Superior temporal gyrus (tissue), 1 donor: ENCODE measurements around the gene MITF.

Source experiments
- DNase-seq: peaks from one replicate; pipeline ENCODE4 v3.0.0-alpha.2; 2016; ENCODE audit errors: extremely low spot score

The MITF gene

DNA sequence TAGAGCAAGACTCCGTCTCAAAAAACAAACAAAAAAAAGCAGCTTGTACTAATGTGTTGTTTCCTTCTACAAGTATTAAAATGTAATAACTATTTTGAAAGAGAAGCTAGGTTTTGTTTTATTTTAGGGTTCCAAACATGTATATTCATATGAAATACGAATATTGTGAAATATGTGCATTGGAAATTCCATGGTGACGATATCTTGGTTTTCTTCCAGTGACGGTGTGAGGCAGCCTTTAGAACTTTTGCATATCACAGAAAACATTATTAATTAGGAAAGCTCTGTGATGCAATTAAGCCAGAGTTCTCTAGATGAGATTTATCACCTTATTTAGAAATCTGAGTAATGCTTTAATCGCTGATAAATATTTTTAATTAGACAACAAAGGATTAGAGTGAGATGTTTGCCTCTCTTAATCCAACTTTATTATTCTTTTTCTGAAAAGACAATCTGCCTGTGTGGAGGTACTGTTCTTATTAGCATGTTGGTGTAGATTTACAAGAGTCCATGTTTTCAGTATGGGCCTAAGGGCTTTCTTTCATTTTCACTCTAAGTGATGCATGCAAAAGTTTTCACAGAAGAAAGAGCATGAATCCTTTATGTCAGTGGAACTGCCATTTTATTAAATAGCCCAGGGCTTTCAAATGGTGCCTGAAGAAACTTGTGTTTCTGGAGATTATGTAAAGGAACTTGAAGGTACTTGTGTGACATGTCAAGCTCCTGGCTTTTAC lies 222.6 kb downstream of the MITF start:
- DNase-seq, result no peak

DNA sequence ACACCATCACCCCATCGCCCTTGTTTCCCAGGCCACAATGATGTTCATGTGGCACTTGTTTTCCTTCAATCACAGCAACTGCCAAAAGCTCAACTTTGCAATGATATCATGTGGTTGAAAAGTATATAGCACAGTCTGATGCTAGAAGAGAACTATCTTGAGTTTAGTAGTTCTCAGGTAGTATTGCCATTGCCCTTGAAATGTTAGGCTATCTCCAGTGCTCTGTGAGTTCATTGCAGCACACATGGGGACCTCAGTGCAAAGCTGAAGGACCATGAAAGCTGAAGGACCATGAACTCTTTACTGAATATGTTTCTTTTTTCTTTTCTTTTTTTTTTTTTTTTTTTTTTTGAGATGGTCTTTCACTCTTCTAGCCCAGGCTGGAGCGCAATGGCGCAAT lies 224.4 kb downstream of the MITF start:
- no peak for DNase-seq

DNA sequence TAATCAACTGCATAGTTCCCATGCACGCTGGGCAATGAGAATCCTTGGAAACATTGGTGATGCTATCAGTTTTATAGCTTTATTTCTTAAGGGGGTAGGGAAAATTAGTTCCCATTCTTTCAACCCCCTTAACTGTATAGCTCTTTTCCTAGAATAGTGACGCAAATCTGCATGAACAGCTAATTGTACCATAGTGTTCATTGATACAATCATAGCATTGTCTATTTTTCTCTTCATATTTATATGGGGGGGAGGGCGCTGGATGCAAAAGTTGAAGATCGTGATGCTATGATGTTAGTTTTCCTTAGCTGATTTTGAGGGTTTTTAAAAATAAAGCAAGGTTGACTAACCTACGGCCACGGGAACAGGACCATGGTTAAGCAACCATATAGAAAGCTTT lies 227.9 kb downstream of the MITF start:
- peak; percentile 74 for DNase-seq

GRCh38 chr3:69970827-69971226 lies 231.6 kb downstream of the MITF start:
- DNase-seq, result no peak

- DNase-seq, result no peak
Measured at GRCh38 chr3:69972672-69973071, 233.4 kb downstream of the MITF start.

- DNase-seq, result no peak
Measured at GRCh38 chr3:69976021-69976420, 236.8 kb downstream of the MITF start.

GRCh38 chr3:69983546-69984265 lies 244.4 kb downstream of the MITF start:
- DNase-seq, result no peak

GRCh38 chr3:69985266-69985665 lies 246.0 kb downstream of the MITF start:
- no peak for DNase-seq

- no peak for DNase-seq
Measured at GRCh38 chr3:69986419-69986818, 247.2 kb downstream of the MITF start.

DNA sequence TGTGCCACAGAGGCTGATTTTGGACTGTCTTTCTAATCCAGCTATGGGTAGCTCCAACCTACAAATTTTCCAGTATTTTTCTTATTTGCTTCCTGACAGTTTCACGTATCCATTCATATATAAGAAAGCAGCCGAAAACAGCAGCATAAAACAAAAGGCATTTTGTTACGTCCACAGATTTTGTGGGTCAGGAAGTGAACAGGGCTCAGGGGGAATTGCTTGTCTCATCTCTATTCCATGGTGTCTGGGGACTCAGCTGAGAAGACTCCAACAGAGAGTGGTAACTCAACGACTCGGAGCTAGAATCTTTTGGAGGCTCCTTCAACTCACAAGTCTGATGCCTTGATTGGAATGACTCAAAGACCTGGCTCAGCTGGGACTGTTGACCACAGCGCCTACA lies 248.6 kb downstream of the MITF start:
- DNase-seq, result no peak

DNA sequence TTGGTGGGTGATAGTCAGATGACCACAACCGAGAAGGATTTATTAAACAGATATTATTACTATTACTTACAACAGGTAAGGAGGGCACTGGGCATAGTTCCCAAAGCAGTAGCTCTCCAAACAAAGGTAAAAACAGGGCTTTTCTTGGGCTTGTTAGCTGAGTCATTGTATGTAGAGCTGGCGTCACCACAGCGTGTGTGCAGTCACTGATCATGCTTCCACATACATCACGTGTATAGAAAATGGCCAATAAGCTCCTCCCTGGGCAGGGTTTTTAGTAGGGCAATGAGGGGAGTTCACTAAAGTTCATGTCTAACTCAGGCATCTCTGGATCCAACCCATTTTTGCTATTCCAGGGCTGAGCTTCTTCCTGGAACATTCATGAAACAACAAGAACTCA lies 254.5 kb downstream of the MITF start:
- DNase-seq, result no peak

- DNase-seq, result no peak
Measured at GRCh38 chr3:69994919-69995318, 255.7 kb downstream of the MITF start.

DNA sequence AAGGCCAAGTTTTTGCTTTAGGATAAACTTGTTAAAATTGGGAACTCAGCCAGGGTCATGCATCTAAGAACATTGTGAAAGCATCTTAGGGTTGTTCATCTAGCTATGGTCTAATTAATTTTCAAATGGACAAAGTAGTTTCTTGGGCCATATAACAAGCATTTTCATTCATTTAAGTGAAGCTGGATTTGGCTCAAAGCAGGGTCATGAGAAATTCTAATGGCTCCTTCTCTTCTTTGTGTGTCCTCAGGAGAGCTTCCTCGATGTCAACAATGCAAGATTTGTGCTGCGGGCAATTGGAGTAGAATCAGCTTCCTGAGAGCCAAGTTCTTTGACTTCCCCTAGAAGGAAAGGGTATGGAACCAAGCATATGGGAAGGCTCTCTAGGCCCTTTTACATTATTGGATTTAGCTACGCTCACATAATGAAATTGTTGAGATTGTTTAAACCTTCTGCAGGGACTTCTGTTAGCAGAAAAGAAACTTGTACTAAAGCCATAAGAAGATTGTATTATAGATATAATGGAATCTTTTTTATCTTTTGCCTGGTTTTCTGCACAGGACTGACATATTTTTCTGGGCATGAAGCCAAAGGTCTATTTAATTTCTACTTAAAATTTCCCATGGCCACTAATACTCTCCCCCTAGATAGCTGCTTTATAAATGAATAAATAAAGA lies 258.5 kb downstream of the MITF start:
- peak; percentile 72 for DNase-seq

- DNase-seq, result peak; percentile 82
Measured at GRCh38 chr3:69998759-69999139, 259.5 kb downstream of the MITF start.

DNA sequence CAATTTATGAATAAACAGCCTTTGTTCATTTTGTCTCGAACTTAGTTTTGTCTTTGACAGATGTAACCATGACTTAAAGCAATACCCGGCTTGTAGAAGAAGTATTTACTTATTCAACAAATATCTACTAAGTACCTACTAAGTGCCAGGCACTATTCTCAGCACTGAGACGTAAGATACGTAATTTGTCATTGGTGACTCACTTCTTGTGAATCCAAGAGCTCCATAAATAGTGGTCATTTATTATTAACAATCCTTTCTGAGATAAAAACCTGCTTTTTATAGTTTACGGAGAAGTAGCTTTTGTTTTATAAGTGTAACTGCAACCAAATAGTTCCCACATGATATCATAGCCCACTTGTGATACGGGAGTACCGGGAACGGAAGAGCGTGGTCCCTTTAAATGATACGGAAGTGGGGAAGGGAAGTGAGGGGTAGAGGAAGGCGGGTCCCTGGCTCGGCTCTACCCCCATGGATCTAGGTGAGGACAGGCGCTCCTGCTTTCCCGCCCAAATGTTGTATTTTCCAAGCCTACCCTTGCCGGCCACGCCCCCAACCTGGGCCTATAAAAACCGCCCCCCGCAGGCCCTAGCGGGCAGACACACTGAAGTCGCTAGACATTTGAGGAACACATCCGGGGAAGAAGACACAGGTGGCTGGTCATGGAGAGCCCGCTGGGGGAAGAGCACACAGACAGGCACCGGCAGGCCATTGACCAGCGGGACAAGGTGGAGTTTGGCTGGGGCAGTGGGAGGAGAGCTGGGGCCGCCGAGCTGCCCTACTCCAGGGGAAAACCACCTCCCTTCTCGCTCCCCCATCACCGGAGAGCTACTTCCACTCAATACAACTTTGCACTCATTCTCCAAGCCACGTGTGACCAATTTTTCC lies 260.1 kb downstream of the MITF start, which contains the start of gene SAMMSON:
Gene SAMMSON, plus strand, starts transcription at position 594 of the 888 bp plus-strand sequence.
- DNase-seq, result no peak

DNA sequence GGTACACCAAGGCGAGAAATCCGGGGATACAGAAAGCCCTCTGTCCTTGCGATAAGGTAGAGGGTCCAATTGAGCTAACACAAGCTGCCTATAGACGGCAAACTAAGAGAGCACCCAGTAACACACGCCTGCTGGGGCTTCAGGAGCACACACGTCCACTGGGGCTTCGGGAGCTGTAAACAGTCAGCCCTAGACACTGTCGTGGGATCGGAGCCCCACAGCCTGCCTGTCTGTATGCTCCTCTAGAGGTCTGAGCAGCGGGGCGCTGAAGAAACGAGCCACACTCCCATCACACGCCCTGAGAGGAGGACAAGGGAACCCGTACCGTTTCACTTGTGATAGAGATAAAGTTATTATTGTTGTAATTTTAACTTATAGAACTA lies 260.8 kb downstream of the MITF start:
- DNase-seq, result peak; percentile 76

DNA sequence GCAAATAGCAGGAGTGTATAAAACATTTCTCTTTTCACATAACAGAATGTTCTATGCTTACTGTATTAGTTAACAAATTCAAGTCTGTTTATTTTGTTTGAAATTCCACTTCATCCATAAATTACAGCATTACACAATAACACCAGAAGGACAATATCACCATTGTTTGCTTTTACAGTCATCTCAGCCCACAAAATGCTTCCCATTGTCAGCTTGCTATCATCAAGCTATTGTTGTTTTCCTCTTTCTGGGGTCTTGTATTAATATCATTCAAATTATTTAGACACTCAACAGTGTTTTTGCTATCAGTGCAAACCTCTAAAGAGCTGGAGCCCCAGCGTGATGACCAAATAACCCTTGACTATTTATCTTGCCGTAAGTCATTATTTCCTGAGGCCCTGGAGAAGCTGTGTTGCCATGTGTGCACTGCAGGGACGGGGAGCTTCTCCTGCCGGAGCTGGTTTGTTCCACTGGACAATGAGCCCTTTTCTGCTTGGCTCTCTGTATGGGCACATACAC lies 261.4 kb downstream of the MITF start:
- peak; percentile 93 for DNase-seq

- DNase-seq, result no peak
Measured at GRCh38 chr3:70003119-70003518, 263.9 kb downstream of the MITF start.

DNA sequence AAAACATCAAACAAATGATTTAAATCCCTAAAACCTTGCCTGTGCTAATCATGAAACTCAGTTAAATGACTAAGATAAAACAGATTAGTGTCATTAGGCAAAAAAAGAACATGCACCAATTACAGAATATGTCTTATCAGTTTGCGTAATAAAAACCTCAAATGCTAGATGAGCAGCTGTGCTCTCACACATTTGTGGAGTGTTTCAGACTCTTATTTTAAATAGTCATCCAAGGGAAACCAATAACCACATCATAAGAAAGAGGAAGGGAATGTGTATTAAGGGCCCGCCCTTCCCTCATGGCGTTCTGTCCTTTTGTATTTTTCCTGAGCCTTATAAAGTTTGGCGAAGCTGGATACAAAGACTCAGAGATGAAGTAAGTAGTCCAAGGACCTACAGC lies 266.8 kb downstream of the MITF start:
- DNase-seq, result no peak

DNA sequence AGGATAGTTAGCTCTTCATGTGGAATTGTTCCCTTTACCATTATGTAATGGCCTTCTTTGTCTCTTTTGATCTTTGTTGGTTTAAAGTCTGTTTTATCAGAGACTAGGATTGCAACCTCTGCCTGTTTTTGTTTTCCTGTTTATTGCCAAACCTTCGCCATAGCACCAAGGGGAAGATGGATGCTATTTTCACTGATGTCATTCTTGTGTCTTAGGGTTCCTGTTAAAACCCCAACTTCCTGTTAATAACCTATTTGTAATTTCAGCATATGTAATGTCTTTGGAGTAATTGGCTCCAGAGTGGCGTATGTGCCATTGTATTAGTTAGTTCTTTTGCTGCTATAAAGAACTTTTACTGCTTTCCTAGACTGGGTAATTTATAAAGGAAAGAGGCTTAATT lies 271.1 kb downstream of the MITF start:
- DNase-seq, result no peak

- no peak for DNase-seq
Measured at GRCh38 chr3:70011582-70011981, 272.3 kb downstream of the MITF start.
